Lung microvascular endothelial cell (primary cell): Measurements from ENCODE around the gene CPNE4. TPM values are rescaled to one million over a fixed set of nuclear protein-coding genes. Genes with fewer than 3 reads are reported as not detected.
"Not testable (repeated sequence)": the region's sequence is repeated elsewhere in the genome, so short reads cannot be mapped to it uniquely, and the experiment has no call there.

Source experiments
- DNase-seq, 2 donors: peaks; one replicate each; pipeline versions ENCODE4 v3.0.0 to v3.0.0-alpha.2; 2010; ENCODE audit warnings: low read depth in 2 of 2
- total RNA-seq: library from RNA; depleted of rRNA; stranded (reverse); fragments of >200 nt; gene quantifications from 2 replicates; pipeline ENCODE4 v1.2.1, GENCODE V29; 2014

Gene CPNE4
- total RNA-seq, 1 donor from 2014 or later, result not detected

- no peak for DNase-seq
Measured at GRCh38 chr3:131540143-131540542, 494.7 kb downstream of the CPNE4 start.

GRCh38 chr3:131538968-131539367 lies 495.8 kb downstream of the CPNE4 start:
- no peak for DNase-seq

GRCh38 chr3:131537531-131537930 lies 497.3 kb downstream of the CPNE4 start:
- peak in 1 of 2 donors; percentile 85 for DNase-seq

- DNase-seq, result no peak
Measured at GRCh38 chr3:131535596-131535995, 499.2 kb downstream of the CPNE4 start.

- DNase-seq, result no peak
Measured at GRCh38 chr3:131535131-131535530, 499.7 kb downstream of the CPNE4 start.

GRCh38 chr3:131532645-131533044 lies 502.2 kb downstream of the CPNE4 start:
- DNase-seq, result no peak

GRCh38 chr3:131530843-131531242 lies 504.0 kb downstream of the CPNE4 start:
- DNase-seq, result no peak

- DNase-seq, result no peak
Measured at GRCh38 chr3:131530388-131530787, 504.4 kb downstream of the CPNE4 start.

- peak; percentile 39 to 65 for DNase-seq
Measured at GRCh38 chr3:131526801-131527347, 507.9 kb downstream of the CPNE4 start.

- no peak for DNase-seq
Measured at GRCh38 chr3:131518680-131519079, 516.1 kb downstream of the CPNE4 start.

GRCh38 chr3:131505421-131505820 lies 529.4 kb downstream of the CPNE4 start:
- no peak for DNase-seq

- DNase-seq, result peak; percentile 24 to 31
Measured at GRCh38 chr3:131503320-131503635, 531.5 kb downstream of the CPNE4 start.

GRCh38 chr3:131502530-131503319 lies 532.1 kb downstream of the CPNE4 start, which contains the start of gene MRPL3:
Gene MRPL3 (minus strand): TSS chr3:131502971. CDS start chr3:131502821, 150 bp downstream.
- DNase-seq, result peak; percentile 71 to 82

GRCh38 chr3:131501949-131502348 lies 532.9 kb downstream of the CPNE4 start:
- no peak for DNase-seq

GRCh38 chr3:131494706-131495105 lies 540.1 kb downstream of the CPNE4 start:
- no peak for DNase-seq

GRCh38 chr3:131491775-131492174 lies 543.0 kb downstream of the CPNE4 start:
- DNase-seq, result no peak

GRCh38 chr3:131491084-131491483 lies 543.7 kb downstream of the CPNE4 start:
- DNase-seq, result no peak

- DNase-seq, result not testable (repeated sequence)
Measured at GRCh38 chr3:131486545-131486944, 548.3 kb downstream of the CPNE4 start.

- no peak for DNase-seq
Measured at GRCh38 chr3:131485119-131485518, 549.7 kb downstream of the CPNE4 start.

GRCh38 chr3:131484496-131485111 lies 550.2 kb downstream of the CPNE4 start:
- no peak for DNase-seq
